WTC11 (cell line): Measurements from ENCODE around the gene PDE4B. TPM values are rescaled to one million over a fixed set of nuclear protein-coding genes. Genes with fewer than 3 reads are reported as not detected.

Source experiments
- ATAC-seq: fragments of 200-7000 bp; cut with Tn5 transposase; 2 replicates; pipeline ENCODE4 v1.10.0; 2021; ENCODE audit warnings: mild to moderate bottlenecking, moderate library complexity
- CTCF ChIA-PET: fragments of 300-600 bp; sonication (Branson Sonifier 250); formaldehyde crosslinking; loops from one replicate; lab custom pipeline; 2021; ENCODE audit warnings: antibody characterized with exemption; lab: Charles Lee
- POLR2A ChIA-PET: fragments of 350-600 bp; sonication (Branson Sonifier 250); formaldehyde crosslinking; loops from one replicate; lab custom pipeline; 2021; ENCODE audit warnings: antibody characterized with exemption; lab: Charles Lee
- DNase-seq: peaks from one replicate; pipeline ENCODE4 v3.0.0; 2021; ENCODE audit warnings: low spot score
- H3K27ac Mint-ChIP-seq: 2 replicates; pipeline ENCODE4 v1.8.0; 2021; ENCODE audit warnings: mixed read lengths
- H3K27me3 Mint-ChIP-seq: 2 replicates; pipeline ENCODE4 v1.8.0; 2021; ENCODE audit warnings: low read depth, mild to moderate bottlenecking, moderate library complexity, mixed read lengths
- H3K36me3 Mint-ChIP-seq: 2 replicates; pipeline ENCODE4 v1.8.0; 2021; ENCODE audit warnings: mixed read lengths
- H3K4me1 Mint-ChIP-seq: 2 replicates; pipeline ENCODE4 v1.8.0; 2022; ENCODE audit warnings: mixed read lengths
- H3K4me3 Mint-ChIP-seq: 2 replicates; pipeline ENCODE4 v1.8.0; 2021; ENCODE audit warnings: mild to moderate bottlenecking, moderate library complexity, mixed read lengths
- H3K9me3 Mint-ChIP-seq: 2 replicates; pipeline ENCODE4 v1.8.0; 2021; ENCODE audit warnings: mixed read lengths
- ETV6 ChIP-seq: sonication (generic); formaldehyde crosslinking; IDR thresholded peaks from 2 replicates; pipeline ENCODE4 v1.8.1; 2022; ENCODE audit warnings: mild to moderate bottlenecking, missing genetic modification reagents
- FOXJ3 ChIP-seq: sonication (generic); formaldehyde crosslinking; IDR thresholded peaks from 2 replicates; pipeline ENCODE4 v1.9.0; 2021; ENCODE audit warnings: missing genetic modification reagents, mild to moderate bottlenecking, borderline replicate concordance
- GRHL2 ChIP-seq: fragments of 250-450 bp; sonication (Bioruptor Pico); IDR thresholded peaks from 2 replicates; pipeline ENCODE4 v1.8.0; 2022; ENCODE audit warnings: mild to moderate bottlenecking, moderate library complexity; ENCODE audit not compliant: insufficient replicate concordance, severe bottlenecking
- IRF2 ChIP-seq: sonication (generic); formaldehyde crosslinking; IDR thresholded peaks from 2 replicates; pipeline ENCODE4 v1.8.0; 2022; ENCODE audit warnings: low read depth, missing genetic modification reagents, borderline replicate concordance
- MXD4 ChIP-seq: fragments of 250-450 bp; sonication (Bioruptor Pico); IDR thresholded peaks from 2 replicates; pipeline ENCODE4 v1.8.0; 2021; ENCODE audit warnings: mild to moderate bottlenecking, moderate library complexity, borderline replicate concordance
- RELA ChIP-seq: sonication (generic); formaldehyde crosslinking; IDR thresholded peaks from 2 replicates; pipeline ENCODE4 v1.8.1; 2022; ENCODE audit warnings: missing genetic modification reagents, mild to moderate bottlenecking, borderline replicate concordance
- RORB ChIP-seq: fragments of 250-450 bp; sonication (Bioruptor Pico); IDR thresholded peaks from 2 replicates; pipeline ENCODE4 v1.9.0; 2021; ENCODE audit warnings: mild to moderate bottlenecking
- ZNF121 ChIP-seq: sonication (generic); formaldehyde crosslinking; IDR thresholded peaks from 2 replicates; pipeline ENCODE4 v1.8.0; 2023; ENCODE audit warnings: missing genetic modification reagents
- total RNA-seq: library from RNA; stranded (reverse); gene quantifications from 3 replicates; pipeline ENCODE4 v1.2.3, GENCODE V29; 2021
- TF ChIP-seq, protein P1 (sequence below): fragments of 250-450 bp; sonication (Bioruptor Pico); IDR thresholded peaks from 2 replicates; pipeline ENCODE4 v1.9.0; 2021; ENCODE audit warnings: mild to moderate bottlenecking
- TF ChIP-seq, protein P2 (sequence below): fragments of 250-450 bp; sonication (Bioruptor Pico); IDR thresholded peaks from 2 replicates; pipeline ENCODE4 v1.8.0; 2021; ENCODE audit warnings: mild to moderate bottlenecking
- TF ChIP-seq, protein P3 (sequence below): sonication (generic); formaldehyde crosslinking; IDR thresholded peaks from 2 replicates; pipeline ENCODE4 v1.8.1; 2022; ENCODE audit warnings: missing genetic modification reagents, borderline replicate concordance
- TF ChIP-seq, protein P4 (sequence below): sonication (generic); formaldehyde crosslinking; IDR thresholded peaks from 2 replicates; pipeline ENCODE4 v1.8.1; 2023; ENCODE audit warnings: mild to moderate bottlenecking, missing genetic modification reagents
- TF ChIP-seq, protein P5 (sequence below): sonication (generic); formaldehyde crosslinking; IDR thresholded peaks from 2 replicates; pipeline ENCODE4 v1.8.0; 2022; ENCODE audit warnings: mild to moderate bottlenecking, missing genetic modification reagents
- TF ChIP-seq, protein P6 (sequence below): sonication (generic); formaldehyde crosslinking; IDR thresholded peaks from 2 replicates; pipeline ENCODE4 v1.8.0; 2023; ENCODE audit warnings: mild to moderate bottlenecking, missing genetic modification reagents

The PDE4B gene
- total RNA-seq, 1 experiment from 2014 or later: 8.0 TPM

DNA sequence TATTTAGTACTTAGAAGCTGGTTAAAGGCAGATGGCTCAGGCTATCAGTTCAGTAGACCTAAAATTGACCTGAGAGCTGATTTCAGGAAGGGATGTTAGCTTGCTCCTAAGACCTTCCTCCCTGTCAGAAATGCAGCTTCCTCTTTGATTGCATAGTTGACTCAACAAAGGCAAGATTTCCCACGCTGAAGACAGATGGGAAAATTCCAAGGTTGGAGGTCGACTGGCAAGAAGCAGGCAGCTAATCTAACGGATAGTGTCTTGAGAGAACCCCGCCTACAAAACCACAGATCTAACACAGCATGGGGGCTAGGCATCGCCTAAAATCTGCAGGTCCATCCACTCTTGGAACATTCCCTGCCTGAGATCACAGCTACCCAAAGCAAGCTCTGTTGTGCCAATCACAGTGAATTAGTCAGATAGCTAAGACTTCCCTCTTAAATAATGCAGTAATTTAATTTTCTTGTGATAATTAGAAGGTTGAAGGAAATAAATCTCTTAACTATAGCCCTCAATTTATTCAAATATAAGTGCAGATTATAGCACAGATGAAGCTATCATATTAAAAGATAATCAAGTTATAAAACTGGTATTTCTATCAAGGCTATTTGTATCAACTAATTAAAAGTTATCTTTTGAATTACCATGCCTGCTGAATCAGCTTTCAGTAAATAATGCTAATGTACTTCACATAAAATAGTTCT, 383.5 kb downstream of the PDE4B start (continued):
- TF ChIP-seq, protein P1, sequence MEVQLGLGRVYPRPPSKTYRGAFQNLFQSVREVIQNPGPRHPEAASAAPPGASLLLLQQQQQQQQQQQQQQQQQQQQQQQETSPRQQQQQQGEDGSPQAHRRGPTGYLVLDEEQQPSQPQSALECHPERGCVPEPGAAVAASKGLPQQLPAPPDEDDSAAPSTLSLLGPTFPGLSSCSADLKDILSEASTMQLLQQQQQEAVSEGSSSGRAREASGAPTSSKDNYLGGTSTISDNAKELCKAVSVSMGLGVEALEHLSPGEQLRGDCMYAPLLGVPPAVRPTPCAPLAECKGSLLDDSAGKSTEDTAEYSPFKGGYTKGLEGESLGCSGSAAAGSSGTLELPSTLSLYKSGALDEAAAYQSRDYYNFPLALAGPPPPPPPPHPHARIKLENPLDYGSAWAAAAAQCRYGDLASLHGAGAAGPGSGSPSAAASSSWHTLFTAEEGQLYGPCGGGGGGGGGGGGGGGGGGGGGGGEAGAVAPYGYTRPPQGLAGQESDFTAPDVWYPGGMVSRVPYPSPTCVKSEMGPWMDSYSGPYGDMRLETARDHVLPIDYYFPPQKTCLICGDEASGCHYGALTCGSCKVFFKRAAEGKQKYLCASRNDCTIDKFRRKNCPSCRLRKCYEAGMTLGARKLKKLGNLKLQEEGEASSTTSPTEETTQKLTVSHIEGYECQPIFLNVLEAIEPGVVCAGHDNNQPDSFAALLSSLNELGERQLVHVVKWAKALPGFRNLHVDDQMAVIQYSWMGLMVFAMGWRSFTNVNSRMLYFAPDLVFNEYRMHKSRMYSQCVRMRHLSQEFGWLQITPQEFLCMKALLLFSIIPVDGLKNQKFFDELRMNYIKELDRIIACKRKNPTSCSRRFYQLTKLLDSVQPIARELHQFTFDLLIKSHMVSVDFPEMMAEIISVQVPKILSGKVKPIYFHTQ (CRISPR knock-in tag): no peak

DNA sequence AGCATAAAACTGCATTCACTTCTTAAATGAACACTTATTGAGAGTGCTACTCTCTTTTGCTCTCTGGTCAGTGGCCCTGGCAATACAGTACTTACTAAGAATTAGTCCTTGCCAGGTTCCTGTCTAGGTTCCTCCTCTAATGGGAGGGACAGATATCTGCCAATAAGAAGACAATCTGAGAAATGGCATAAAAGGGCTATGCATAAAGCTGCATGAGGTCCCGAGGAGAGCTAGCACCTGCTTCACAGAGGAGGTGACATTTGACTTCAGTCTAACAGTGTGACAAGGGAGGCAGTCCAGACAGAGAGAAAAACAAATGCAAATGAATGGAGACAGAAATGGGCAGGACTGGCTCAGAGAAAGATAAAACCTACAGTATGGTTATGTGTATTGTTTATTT, 384.1 kb downstream of the PDE4B start:
- TF ChIP-seq MXD4 (CRISPR knock-in tag) (no peak), RELA (CRISPR knock-in tag) (no peak), FOXJ3 (CRISPR knock-in tag) (no peak), RORB (CRISPR knock-in tag) (no peak), ETV6 (CRISPR knock-in tag) (no peak), ZNF121 (CRISPR knock-in tag) (no peak), IRF2 (CRISPR knock-in tag) (no peak), GRHL2 (CRISPR knock-in tag) (no peak)
- TF ChIP-seq, protein P2, sequence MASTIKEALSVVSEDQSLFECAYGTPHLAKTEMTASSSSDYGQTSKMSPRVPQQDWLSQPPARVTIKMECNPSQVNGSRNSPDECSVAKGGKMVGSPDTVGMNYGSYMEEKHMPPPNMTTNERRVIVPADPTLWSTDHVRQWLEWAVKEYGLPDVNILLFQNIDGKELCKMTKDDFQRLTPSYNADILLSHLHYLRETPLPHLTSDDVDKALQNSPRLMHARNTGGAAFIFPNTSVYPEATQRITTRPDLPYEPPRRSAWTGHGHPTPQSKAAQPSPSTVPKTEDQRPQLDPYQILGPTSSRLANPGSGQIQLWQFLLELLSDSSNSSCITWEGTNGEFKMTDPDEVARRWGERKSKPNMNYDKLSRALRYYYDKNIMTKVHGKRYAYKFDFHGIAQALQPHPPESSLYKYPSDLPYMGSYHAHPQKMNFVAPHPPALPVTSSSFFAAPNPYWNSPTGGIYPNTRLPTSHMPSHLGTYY (CRISPR knock-in tag): no peak
- TF ChIP-seq, protein P3, sequence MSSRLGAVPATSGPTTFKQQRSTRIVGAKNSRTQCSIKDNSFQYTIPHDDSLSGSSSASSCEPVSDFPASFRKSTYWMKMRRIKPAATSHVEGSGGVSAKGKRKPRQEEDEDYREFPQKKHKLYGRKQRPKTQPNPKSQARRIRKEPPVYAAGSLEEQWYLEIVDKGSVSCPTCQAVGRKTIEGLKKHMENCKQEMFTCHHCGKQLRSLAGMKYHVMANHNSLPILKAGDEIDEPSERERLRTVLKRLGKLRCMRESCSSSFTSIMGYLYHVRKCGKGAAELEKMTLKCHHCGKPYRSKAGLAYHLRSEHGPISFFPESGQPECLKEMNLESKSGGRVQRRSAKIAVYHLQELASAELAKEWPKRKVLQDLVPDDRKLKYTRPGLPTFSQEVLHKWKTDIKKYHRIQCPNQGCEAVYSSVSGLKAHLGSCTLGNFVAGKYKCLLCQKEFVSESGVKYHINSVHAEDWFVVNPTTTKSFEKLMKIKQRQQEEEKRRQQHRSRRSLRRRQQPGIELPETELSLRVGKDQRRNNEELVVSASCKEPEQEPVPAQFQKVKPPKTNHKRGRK (CRISPR knock-in tag): no peak
- TF ChIP-seq, protein P4, sequence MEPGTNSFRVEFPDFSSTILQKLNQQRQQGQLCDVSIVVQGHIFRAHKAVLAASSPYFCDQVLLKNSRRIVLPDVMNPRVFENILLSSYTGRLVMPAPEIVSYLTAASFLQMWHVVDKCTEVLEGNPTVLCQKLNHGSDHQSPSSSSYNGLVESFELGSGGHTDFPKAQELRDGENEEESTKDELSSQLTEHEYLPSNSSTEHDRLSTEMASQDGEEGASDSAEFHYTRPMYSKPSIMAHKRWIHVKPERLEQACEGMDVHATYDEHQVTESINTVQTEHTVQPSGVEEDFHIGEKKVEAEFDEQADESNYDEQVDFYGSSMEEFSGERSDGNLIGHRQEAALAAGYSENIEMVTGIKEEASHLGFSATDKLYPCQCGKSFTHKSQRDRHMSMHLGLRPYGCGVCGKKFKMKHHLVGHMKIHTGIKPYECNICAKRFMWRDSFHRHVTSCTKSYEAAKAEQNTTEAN (CRISPR knock-in tag): no peak
- TF ChIP-seq, protein P5, sequence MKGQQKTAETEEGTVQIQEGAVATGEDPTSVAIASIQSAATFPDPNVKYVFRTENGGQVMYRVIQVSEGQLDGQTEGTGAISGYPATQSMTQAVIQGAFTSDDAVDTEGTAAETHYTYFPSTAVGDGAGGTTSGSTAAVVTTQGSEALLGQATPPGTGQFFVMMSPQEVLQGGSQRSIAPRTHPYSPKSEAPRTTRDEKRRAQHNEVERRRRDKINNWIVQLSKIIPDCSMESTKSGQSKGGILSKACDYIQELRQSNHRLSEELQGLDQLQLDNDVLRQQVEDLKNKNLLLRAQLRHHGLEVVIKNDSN (CRISPR knock-in tag): no peak
- TF ChIP-seq, protein P6, sequence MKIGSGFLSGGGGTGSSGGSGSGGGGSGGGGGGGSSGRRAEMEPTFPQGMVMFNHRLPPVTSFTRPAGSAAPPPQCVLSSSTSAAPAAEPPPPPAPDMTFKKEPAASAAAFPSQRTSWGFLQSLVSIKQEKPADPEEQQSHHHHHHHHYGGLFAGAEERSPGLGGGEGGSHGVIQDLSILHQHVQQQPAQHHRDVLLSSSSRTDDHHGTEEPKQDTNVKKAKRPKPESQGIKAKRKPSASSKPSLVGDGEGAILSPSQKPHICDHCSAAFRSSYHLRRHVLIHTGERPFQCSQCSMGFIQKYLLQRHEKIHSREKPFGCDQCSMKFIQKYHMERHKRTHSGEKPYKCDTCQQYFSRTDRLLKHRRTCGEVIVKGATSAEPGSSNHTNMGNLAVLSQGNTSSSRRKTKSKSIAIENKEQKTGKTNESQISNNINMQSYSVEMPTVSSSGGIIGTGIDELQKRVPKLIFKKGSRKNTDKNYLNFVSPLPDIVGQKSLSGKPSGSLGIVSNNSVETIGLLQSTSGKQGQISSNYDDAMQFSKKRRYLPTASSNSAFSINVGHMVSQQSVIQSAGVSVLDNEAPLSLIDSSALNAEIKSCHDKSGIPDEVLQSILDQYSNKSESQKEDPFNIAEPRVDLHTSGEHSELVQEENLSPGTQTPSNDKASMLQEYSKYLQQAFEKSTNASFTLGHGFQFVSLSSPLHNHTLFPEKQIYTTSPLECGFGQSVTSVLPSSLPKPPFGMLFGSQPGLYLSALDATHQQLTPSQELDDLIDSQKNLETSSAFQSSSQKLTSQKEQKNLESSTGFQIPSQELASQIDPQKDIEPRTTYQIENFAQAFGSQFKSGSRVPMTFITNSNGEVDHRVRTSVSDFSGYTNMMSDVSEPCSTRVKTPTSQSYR (CRISPR knock-in tag): no peak
- Mint-ChIP-seq H3K9me3 (no peaks in the 10 kb centered on the region), H3K27ac (0 out of 2 replicates have a peak overlapping the region, but pooled peaks have one; percentile 5), H3K36me3 (no peaks in the 10 kb centered on the region), H3K4me1 (peaks cover 16% of the 10 kb centered on the region), H3K4me3 (no peak overlapping the region), H3K27me3 (no peaks in the 10 kb centered on the region)
- ChIA-PET POLR2A (no interaction called here), CTCF (no interaction called here)
- DNase-seq (no peak), ATAC-seq (peak; percentile 16; the same call in 1 of the 2 replicates)
